NCI-H2196 (cell line): ENCODE results near the gene TBC1D2.

Source experiments
- DNase-seq: peaks from one replicate; lab custom pipeline; 2025; ENCODE audit not compliant: unreplicated experiment; lab: John Stamatoyannopoulos, UW

TBC1D2 gene

GRCh38 chr9:98241357-98242300, 13.8 kb downstream of the TBC1D2 start:
- DNase-seq = no peak

- DNase-seq = no peak
Observed at GRCh38 chr9:98240475-98240874, 15.0 kb downstream of the TBC1D2 start.

- DNase-seq = no peak
Observed at GRCh38 chr9:98236901-98237487, 18.5 kb downstream of the TBC1D2 start.

GRCh38 chr9:98235126-98235525, 20.3 kb downstream of the TBC1D2 start:
- DNase-seq = no peak

- no peak for DNase-seq
Observed at GRCh38 chr9:98234245-98234825, 21.1 kb downstream of the TBC1D2 start.

- no peak for DNase-seq
Observed at GRCh38 chr9:98232926-98233325, 22.5 kb downstream of the TBC1D2 start.

- no peak for DNase-seq
Observed at GRCh38 chr9:98231770-98232478, 23.5 kb downstream of the TBC1D2 start.

- no peak for DNase-seq
Observed at GRCh38 chr9:98230789-98231188, 24.7 kb downstream of the TBC1D2 start.

- no peak for DNase-seq
Observed at GRCh38 chr9:98230304-98230703, 25.1 kb downstream of the TBC1D2 start.

GRCh38 chr9:98229620-98230019, 25.8 kb downstream of the TBC1D2 start:
- DNase-seq = no peak

- DNase-seq = no peak
Observed at GRCh38 chr9:98229090-98229395, 26.4 kb downstream of the TBC1D2 start.

- no peak for DNase-seq
Observed at GRCh38 chr9:98228392-98229089, 26.9 kb downstream of the TBC1D2 start.

GRCh38 chr9:98227883-98228282, 27.6 kb downstream of the TBC1D2 start:
- no peak for DNase-seq

GRCh38 chr9:98226957-98227356, 28.5 kb downstream of the TBC1D2 start:
- no peak for DNase-seq

GRCh38 chr9:98226516-98226915, 28.9 kb downstream of the TBC1D2 start:
- no peak for DNase-seq

- no peak for DNase-seq
Observed at GRCh38 chr9:98225015-98225442, 30.4 kb downstream of the TBC1D2 start.

- no peak for DNase-seq
Observed at GRCh38 chr9:98222885-98223691, 32.4 kb downstream of the TBC1D2 start.

GRCh38 chr9:98220911-98221310, 34.5 kb downstream of the TBC1D2 start:
- no peak for DNase-seq

- DNase-seq = no peak
Observed at GRCh38 chr9:98219794-98220370, 35.6 kb downstream of the TBC1D2 start.

- DNase-seq = no peak
Observed at GRCh38 chr9:98219364-98219716, 36.1 kb downstream of the TBC1D2 start.
